HUES6 (cell line): Measurements from ENCODE around the gene SHISA5.
"Not testable (repeated sequence)": the region's sequence is repeated elsewhere in the genome, so short reads cannot be mapped to it uniquely, and the experiment has no call there.

Source experiments
- H3K27ac ChIP-seq: 2 replicates; pipeline ENCODE4 v1.7.0; 2013; ENCODE audit warnings: low read depth, mild to moderate bottlenecking, low read length, inconsistent platforms
- H3K27me3 ChIP-seq: 2 replicates; pipeline ENCODE4 v1.6.1; 2013; ENCODE audit warnings: low read length; ENCODE audit not compliant: control insufficient read depth, insufficient read depth
- H3K36me3 ChIP-seq: 2 replicates; pipeline ENCODE4 v1.6.1; 2013; ENCODE audit warnings: low read length; ENCODE audit not compliant: control insufficient read depth, insufficient read depth
- H3K4me1 ChIP-seq: 2 replicates; pipeline ENCODE4 v1.6.1; 2013; ENCODE audit warnings: low read length; ENCODE audit not compliant: control insufficient read depth, insufficient read depth
- H3K4me3 ChIP-seq: 2 replicates; pipeline ENCODE4 v1.5.1; 2013; ENCODE audit warnings: low read depth, low read length
- H3K9ac ChIP-seq: one replicate; pipeline ENCODE4 v1.6.1; 2013; ENCODE audit warnings: mild to moderate bottlenecking, low read length
- H3K9me3 ChIP-seq: 2 replicates; pipeline ENCODE4 v1.6.1; 2013; ENCODE audit warnings: low read depth, low read length; ENCODE audit not compliant: control insufficient read depth, insufficient read depth

Gene SHISA5

DNA sequence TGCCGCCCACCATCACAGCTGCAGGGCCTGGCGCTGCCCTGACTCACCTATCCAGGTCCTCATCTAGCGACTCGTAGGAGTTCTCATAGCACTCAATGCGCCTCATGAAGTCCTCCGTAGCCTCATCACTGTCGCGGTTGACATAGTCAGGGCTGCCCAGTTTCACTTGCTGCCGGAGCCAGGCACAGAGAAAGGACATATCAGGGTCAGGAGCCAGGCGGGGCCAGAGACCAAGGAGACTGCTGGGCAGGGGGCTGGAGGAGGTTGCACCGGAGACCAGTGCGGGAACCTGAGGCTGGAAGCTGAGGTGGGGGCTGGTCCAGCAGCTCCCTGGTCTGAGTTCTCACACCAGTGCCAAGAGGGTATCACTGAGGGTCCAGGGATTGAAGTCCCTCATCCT lies 34.5 kb upstream of the SHISA5 start:
- Histone ChIP-seq H3K27ac (no peak overlapping the region), H3K4me3 (no peak overlapping the region), H3K27me3 (no peaks in the 10 kb centered on the region), H3K36me3 (peaks cover 80% of the 10 kb centered on the region), H3K4me1 (no peaks in the 10 kb centered on the region), H3K9ac (no peak overlapping the region), H3K9me3 (no peaks in the 10 kb centered on the region)

DNA sequence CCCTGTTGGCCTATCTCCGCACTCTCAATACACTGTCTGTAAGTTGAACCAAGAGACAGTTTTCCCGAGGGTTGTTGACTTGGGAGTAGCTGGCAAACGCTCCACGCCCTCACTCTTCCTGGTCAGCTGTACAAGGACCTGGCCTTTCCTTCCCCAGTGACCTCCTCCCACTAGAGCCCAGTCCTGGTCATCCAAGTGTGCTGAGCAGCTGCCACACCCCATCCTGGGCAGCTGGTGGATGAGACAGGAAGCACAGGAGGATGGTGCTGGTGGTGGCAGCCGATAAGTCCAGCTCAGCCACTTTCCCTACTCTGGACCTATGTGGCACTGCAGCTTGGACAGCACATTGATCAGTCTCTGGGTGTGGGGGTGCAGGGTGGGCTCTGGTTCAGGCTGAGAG lies 32.8 kb upstream of the SHISA5 start:
- no peaks in the 10 kb centered on the region for H3K4me1 ChIP-seq
- peaks cover 81% of the 10 kb centered on the region for H3K36me3 ChIP-seq

DNA sequence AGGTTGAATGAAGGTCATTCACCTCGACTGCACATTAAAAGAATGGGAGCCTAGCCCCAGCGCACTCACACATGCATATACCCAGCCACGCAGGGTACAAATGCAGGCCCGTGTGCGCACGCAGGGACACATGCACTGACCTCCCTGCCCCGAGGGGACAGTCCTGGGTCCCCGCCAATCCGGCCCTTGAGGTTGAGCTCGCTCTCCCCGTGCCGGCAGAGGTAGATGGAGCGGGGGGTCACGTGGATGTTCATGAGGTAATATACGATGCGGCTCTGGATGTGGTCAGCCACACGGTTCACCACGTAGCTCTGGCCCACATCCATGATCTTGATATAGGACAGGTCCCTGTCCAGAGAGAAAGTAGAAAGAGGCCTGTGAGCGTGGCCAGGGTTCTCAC lies 32.1 kb upstream of the SHISA5 start:
- H3K4me1 ChIP-seq = no peaks in the 10 kb centered on the region

More for the DNA sequence above, 32.8 kb upstream of the SHISA5 start:
- Histone ChIP-seq H3K27me3 (no peaks in the 10 kb centered on the region), H3K27ac (no peak overlapping the region), H3K9ac (no peak overlapping the region), H3K4me3 (no peak overlapping the region), H3K9me3 (no peaks in the 10 kb centered on the region)

DNA sequence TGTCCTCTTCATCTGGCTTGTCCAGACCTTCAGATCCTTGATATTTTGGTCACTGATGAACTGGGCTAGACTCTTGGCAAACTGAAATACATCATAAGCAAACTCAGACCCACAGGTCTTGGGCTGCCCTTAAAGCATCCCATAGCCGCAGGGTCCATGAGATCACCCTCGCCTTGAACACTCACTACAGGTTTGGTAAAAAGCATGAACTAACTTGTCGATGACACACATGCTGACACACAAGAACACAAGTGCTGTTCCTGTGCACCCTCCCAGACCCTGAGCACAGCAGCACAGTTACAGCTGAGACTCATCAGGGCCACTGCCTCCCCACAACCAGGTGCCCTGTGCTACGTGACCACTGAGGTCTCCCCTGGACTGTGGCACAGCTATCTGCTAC lies 31.6 kb upstream of the SHISA5 start:
- H3K9me3 ChIP-seq = no peaks in the 10 kb centered on the region
- H3K27ac ChIP-seq = no peak overlapping the region
- H3K27me3 ChIP-seq = no peaks in the 10 kb centered on the region
- no peak overlapping the region for H3K4me3 ChIP-seq
- peaks cover 84% of the 10 kb centered on the region for H3K36me3 ChIP-seq
- no peaks in the 10 kb centered on the region for H3K4me1 ChIP-seq
- H3K9ac ChIP-seq = no peak overlapping the region

More for the DNA sequence above, 32.1 kb upstream of the SHISA5 start:
- no peaks in the 10 kb centered on the region for H3K27me3 ChIP-seq
- no peak overlapping the region for H3K9ac ChIP-seq
- no peak overlapping the region for H3K27ac ChIP-seq
- no peaks in the 10 kb centered on the region for H3K9me3 ChIP-seq
- no peak overlapping the region for H3K4me3 ChIP-seq
- peaks cover 81% of the 10 kb centered on the region for H3K36me3 ChIP-seq

DNA sequence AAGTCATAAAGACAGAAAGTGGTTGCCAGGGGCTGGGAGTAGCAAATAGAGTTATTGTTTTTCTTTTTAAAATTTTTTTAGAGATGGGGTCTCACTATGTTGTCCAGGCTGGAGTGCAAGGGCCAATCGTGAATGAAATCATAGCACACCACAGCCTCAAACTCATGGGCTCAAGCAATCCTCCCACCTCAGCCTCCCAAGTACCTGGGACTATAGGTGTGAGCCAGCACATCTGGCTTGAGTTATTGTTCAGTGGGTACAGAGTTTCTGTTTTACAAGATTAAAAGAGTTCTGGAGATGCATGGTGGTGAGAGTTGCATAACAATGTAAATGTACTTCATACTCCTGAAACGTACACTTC lies 29.0 kb upstream of the SHISA5 start:
- Histone ChIP-seq H3K36me3 (peaks cover 82% of the 10 kb centered on the region), H3K4me3 (no peak overlapping the region)

DNA sequence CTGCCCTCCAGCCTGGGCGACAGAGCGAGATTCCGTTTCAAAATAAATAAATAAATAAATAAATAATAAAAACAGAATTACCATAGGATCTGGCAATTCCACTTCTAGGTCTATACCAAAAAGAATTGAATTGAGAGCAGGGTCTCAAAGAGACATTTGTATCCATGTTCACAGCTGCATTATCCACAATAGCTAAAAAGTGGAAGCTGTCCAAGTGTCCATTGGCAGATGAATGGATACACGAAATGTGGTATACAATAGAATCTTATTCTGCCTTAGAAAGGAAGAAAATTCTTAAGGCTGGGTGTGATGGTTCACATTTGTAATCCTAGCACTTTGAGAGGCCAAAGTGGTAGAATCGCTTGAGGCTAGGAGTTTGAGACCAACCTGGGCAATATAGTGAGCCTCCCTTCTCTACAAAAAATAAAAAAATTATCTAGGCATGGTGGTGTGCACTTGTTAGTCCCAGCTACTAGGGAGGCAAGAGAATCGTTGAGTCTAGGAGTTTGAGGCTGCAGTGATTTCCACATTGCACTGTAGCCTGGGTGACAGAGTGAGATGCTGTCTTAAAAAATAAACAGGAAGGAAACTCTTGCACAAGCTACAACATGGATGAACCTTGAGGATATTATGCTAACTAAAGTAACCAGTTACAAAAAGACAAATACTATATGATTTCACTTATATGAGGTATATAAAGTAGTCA lies 28.4 kb upstream of the SHISA5 start:
- Histone ChIP-seq H3K9me3 (no peaks in the 10 kb centered on the region), H3K9ac (no peak overlapping the region), H3K4me1 (no peaks in the 10 kb centered on the region), H3K4me3 (no peak overlapping the region), H3K27me3 (no peaks in the 10 kb centered on the region), H3K27ac (no peak overlapping the region), H3K36me3 (peaks cover 80% of the 10 kb centered on the region)

More for the DNA sequence above, 29.0 kb upstream of the SHISA5 start:
- no peaks in the 10 kb centered on the region for H3K27me3 ChIP-seq
- no peak overlapping the region for H3K27ac ChIP-seq
- no peaks in the 10 kb centered on the region for H3K9me3 ChIP-seq
- no peak overlapping the region for H3K9ac ChIP-seq
- no peaks in the 10 kb centered on the region for H3K4me1 ChIP-seq

DNA sequence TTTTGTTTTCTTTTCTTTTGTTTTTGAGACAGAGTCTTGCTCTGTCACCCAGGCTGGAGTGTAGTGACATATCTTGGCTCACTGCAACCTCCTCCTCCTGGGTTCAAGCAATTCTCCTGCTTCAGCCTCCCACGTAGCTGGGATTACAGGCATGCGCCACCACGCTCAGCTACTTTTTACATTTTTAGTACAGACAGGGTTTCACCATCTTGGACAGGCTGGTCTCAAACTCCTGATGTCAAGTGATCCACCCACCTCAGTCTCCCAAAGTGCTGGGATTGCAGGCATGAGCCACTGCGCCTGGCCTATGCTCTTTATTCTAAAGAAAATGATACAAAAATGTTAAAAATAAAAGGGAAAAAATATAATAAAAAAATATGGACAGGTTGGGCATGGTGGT lies 26.7 kb upstream of the SHISA5 start:
- H3K27me3 ChIP-seq, H3K4me3 ChIP-seq, H3K4me1 ChIP-seq, H3K9me3 ChIP-seq, H3K27ac ChIP-seq, H3K9ac ChIP-seq: not testable (repeated sequence)
- H3K36me3 ChIP-seq = peaks cover 72% of the 10 kb centered on the region

DNA sequence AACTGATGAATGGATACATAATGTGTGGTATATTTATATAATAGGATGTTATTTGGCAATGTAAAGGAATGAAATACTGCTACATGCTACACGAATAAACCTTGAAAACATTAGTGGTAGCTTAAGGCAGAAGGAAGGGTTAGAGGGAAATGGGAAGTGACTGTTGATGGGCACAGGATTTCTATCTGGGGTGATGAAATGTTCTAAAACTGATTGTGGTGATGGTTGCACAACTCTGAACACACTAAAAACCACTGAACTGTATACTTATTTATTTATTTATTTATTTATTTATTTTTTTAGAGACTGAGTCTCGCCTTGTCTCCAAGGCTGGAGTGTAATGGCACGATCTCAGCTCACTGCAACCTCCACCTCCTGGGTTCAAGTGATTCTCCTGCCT lies 24.8 kb upstream of the SHISA5 start:
- H3K9me3 ChIP-seq = no peaks in the 10 kb centered on the region
- peaks cover 72% of the 10 kb centered on the region for H3K36me3 ChIP-seq
- H3K4me3 ChIP-seq = no peak overlapping the region
- H3K27ac ChIP-seq = no peak overlapping the region
- no peak overlapping the region for H3K9ac ChIP-seq
- no peaks in the 10 kb centered on the region for H3K4me1 ChIP-seq
- no peaks in the 10 kb centered on the region for H3K27me3 ChIP-seq

DNA sequence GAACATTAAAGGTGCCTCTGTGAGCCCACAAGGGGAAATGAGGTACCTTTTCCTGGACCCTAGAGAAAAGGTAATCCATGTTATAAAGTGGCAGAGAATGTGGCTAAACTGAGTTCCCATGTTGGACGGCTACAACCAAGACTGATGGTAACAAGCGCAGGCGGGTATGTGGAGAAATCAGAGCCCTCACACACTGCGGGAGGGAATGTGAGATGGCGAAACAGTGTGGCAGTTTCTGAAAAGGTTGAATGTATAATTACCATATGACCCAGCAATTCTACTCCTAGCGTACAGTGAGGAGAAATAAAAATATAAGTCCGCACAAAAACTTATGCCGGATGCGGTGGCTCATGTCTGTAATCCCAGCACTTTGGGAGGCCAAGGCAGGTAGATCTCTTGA lies 24.1 kb upstream of the SHISA5 start:
- peaks cover 76% of the 10 kb centered on the region for H3K36me3 ChIP-seq
- H3K27ac ChIP-seq = no peak overlapping the region
- no peaks in the 10 kb centered on the region for H3K4me1 ChIP-seq
- no peak overlapping the region for H3K4me3 ChIP-seq
- no peaks in the 10 kb centered on the region for H3K9me3 ChIP-seq
- no peaks in the 10 kb centered on the region for H3K27me3 ChIP-seq
- H3K9ac ChIP-seq = no peak overlapping the region

DNA sequence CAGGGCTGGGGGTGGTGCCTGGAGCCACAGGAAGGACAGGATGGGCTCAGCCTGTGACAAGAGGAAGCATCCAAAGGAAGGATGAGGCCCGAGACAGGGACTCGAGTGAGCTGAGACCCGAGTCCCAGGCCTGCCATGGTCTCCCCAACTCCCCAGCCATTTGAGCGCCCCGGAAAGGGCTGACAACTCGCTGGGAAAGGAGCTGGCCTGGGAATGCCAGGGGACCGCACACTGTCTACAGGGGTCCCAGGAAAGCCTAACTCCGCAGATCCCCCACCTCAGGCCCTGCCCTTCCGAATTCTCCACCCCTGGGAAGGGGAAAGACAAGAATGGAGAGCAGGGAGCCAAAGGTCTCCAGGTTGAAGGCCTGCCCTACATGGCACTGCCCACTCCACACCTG lies 21.0 kb upstream of the SHISA5 start:
- Histone ChIP-seq H3K4me1 (no peaks in the 10 kb centered on the region), H3K27ac (no peak overlapping the region), H3K36me3 (peaks cover 74% of the 10 kb centered on the region), H3K9me3 (no peaks in the 10 kb centered on the region), H3K9ac (no peak overlapping the region), H3K27me3 (no peaks in the 10 kb centered on the region), H3K4me3 (no peak overlapping the region)

DNA sequence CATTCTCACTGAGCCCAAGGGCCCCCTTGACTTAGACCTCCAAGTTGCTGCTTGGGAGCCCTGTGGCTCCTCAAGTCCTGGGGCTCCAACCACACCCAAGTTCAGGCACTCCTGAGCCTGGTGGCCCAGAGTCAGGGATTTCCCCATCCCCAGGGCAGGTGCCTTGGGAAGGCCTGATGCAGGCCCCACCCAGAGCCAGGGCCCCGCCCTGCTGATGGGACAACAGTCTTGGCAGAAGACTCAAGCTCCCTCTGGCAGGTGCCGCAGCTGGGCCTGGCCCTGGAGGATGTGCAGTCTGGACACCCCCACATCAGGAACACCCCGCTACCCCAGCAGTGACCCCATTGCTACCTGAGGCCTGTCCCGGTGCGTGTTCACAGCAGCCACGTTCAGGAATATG lies 17.7 kb upstream of the SHISA5 start:
- H3K9me3 ChIP-seq = no peaks in the 10 kb centered on the region
- no peak overlapping the region for H3K4me3 ChIP-seq
- no peak overlapping the region for H3K27ac ChIP-seq
- peaks cover 58% of the 10 kb centered on the region for H3K36me3 ChIP-seq
- no peaks in the 10 kb centered on the region for H3K4me1 ChIP-seq
- no peaks in the 10 kb centered on the region for H3K27me3 ChIP-seq
- H3K9ac ChIP-seq = no peak overlapping the region

DNA sequence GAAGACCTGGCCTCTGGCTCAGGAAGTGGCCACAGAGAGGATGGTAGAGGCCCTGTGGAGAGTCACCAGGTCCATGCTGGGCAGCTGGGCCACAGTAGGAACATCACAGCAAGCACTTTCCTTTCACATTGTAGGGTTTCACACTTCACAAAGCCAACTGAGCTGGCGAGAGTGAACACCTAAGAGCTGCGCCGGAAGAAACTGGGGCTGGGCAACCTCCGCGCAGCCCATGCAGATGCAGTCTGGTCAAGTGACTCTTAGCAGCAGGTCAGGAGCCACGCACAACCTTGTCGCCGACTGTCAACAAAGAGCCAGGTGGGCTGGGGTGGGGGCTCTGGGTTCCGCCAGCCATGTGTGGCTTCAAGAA lies 15.3 kb upstream of the SHISA5 start:
- H3K4me1 ChIP-seq = no peaks in the 10 kb centered on the region
- H3K4me3 ChIP-seq = no peak overlapping the region
- no peak overlapping the region for H3K9ac ChIP-seq
- H3K36me3 ChIP-seq = peaks cover 42% of the 10 kb centered on the region
- H3K27me3 ChIP-seq = no peaks in the 10 kb centered on the region
- H3K9me3 ChIP-seq = no peaks in the 10 kb centered on the region
- no peak overlapping the region for H3K27ac ChIP-seq
